ENCODE data around the gene PCGF1. TPM values are rescaled to one million over a fixed set of nuclear protein-coding genes. Genes with fewer than 3 reads are reported as not detected.
"Not testable (repeated sequence)": the region's sequence is repeated elsewhere in the genome, so short reads cannot be mapped to it uniquely, and the experiment has no call there.

The PCGF1 gene
- total RNA-seq, 1 donor from 2014 or later, result 35.3 TPM

GRCh38 chr2:74499267-74499939, 8.1 kb downstream of the PCGF1 start, which contains the start of gene LBX2:
LBX2 (minus strand) TSS chr2:74499603; CDS start chr2:74499537, 66 bp downstream.
- DNase-seq (ENCODE audit: low spot score), result no peak

GRCh38 chr2:74498500-74499266, 8.8 kb downstream of the PCGF1 start:
- DNase-seq (ENCODE audit: low spot score), result no peak

GRCh38 chr2:74497777-74498499, 9.6 kb downstream of the PCGF1 start:
- DNase-seq (ENCODE audit: low spot score), result peak; percentile 30

- no peak for DNase-seq (ENCODE audit: low spot score)
Observed at GRCh38 chr2:74496997-74497776, 10.3 kb downstream of the PCGF1 start.

- DNase-seq (ENCODE audit: low spot score), result no peak
Observed at GRCh38 chr2:74495440-74495839, 12.1 kb downstream of the PCGF1 start.

GRCh38 chr2:74493546-74493945, 13.9 kb downstream of the PCGF1 start:
- no peak for DNase-seq (ENCODE audit: low spot score)

- no peak for DNase-seq (ENCODE audit: low spot score)
Observed at GRCh38 chr2:74491648-74492544, 15.6 kb downstream of the PCGF1 start.

- no peak for DNase-seq (ENCODE audit: low spot score)
Observed at GRCh38 chr2:74489906-74490305, 17.6 kb downstream of the PCGF1 start.

GRCh38 chr2:74488643-74489481, 18.6 kb downstream of the PCGF1 start:
- DNase-seq (ENCODE audit: low spot score), result peak; percentile 71

GRCh38 chr2:74486141-74486540, 21.4 kb downstream of the PCGF1 start:
- DNase-seq (ENCODE audit: low spot score), result no peak

- not testable (repeated sequence) for DNase-seq (ENCODE audit: low spot score)
Observed at GRCh38 chr2:74483675-74484164, 23.8 kb downstream of the PCGF1 start.

GRCh38 chr2:74482801-74483674, 24.5 kb downstream of the PCGF1 start, which contains the start of the genes CCDC142 and TTC31:
CCDC142 (minus strand) TSS chr2:74482998; CDS start chr2:74482837, 161 bp downstream.
TTC31 (plus strand) TSS chr2:74483081; CDS start chr2:74483096, 15 bp downstream.
- peak; percentile 97 for DNase-seq (ENCODE audit: low spot score)

GRCh38 chr2:74481961-74482800, 25.3 kb downstream of the PCGF1 start:
- DNase-seq (ENCODE audit: low spot score), result no peak

- DNase-seq (ENCODE audit: low spot score), result no peak
Observed at GRCh38 chr2:74481431-74481830, 26.1 kb downstream of the PCGF1 start.

GRCh38 chr2:74474899-74475298, 32.6 kb downstream of the PCGF1 start:
- no peak for DNase-seq (ENCODE audit: low spot score)

- DNase-seq (ENCODE audit: low spot score), result no peak
Observed at GRCh38 chr2:74474481-74474880, 33.0 kb downstream of the PCGF1 start.

GRCh38 chr2:74472945-74473258, 34.6 kb downstream of the PCGF1 start:
- no peak for DNase-seq (ENCODE audit: low spot score)
